Limb (tissue), 2 donors: Measurements from ENCODE around the gene ATP8A2.
"Not testable (repeated sequence)": the region's sequence is repeated elsewhere in the genome, so short reads cannot be mapped to it uniquely, and the experiment has no call there.

Experiments used
- DNase-seq, 2 donors: peaks; one replicate each; pipeline ENCODE4 v3.0.0-alpha.2; 2016; ENCODE audit errors: extremely low spot score in 2 of 2

Gene ATP8A2

DNA sequence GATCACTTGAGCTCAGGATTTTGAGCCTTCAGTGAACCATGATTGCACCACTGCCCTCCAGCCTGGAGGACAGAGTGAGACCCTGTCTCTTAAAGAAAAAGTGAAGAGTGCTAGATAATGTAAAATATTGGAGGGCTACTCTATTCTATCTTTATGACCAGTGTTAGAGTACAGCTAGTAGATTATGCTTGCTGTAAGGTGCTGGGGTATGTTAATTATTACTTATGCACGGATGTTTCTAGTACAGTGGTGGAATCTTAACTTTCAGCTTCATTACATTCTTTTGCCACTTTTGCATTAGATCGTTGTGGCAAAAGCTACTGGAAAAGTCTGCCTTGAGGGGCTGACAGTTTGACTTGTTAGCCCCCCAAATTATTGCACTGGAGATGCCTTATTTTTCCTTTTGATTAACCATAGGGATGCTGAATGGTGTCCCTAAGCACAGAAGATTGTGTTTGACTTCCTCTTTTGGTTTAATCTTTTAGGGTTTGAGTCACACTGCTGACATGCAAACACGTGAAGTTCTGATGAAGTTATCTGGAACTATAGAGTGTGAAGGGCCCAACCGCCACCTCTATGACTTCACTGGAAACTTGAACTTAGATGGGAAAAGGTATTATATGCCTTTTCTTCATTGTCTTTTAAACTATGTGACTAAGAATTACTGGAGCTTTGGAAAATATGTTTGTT is 169.8 kb downstream of the ATP8A2 start:
- no peak for DNase-seq

DNA sequence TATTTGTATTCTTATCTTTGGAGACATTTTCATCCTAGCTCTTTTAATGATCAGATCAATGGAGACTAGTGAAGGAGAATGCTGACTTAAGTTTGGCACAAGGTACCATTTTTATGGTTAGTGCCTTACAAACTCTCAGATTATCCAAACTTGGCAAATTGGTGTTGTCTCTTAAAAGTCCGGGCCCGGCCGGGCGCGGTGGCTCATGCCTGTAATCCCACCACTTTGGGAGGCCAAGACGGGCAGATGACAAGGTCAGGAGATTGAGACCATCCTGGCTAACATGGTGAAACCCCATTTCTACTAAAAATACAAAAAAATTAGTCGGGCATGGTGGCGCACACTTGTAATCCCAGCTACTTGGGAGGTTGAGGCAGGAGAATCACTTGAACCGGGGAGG is 177.2 kb downstream of the ATP8A2 start:
- not testable (repeated sequence) for DNase-seq

DNA sequence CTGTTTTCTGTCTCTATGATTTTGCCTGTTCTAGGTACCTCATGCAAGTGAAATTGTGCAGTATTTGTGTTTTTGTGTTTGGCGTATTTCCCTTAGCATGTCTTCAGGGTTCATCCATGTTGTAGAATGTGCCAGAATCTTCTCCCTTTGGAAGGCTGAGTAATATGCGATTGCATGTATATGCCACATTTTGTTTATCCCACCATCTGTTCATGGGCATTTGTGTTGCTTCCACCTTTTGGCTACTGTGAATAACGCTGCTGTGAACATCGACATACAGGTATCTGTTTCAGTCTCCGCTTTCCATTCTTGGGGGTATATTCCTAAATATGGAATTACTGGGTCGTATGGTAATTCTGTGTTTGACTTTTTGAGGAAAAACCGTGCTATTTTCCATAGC is 190.0 kb downstream of the ATP8A2 start:
- DNase-seq, result no peak

DNA sequence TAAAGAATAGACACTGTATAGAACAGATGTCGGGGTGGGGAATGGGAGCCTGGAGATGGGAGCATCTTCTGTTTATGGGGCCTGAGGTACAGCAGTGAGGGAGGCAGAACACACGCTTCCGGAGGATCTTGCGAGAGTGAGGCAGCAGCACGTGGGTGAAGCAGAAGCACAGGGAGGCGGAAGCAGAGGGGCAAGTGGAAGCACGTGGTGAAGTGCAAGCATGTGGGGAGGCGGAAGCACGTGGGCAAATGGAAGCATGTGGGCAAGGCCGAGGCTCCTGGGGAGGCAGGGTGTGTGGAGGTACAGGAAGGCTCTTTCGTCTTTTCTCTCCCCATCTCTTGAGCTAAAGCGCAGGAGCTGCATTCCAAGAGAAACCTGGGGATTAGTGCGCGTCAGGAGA is 198.4 kb downstream of the ATP8A2 start:
- no peak for DNase-seq

DNA sequence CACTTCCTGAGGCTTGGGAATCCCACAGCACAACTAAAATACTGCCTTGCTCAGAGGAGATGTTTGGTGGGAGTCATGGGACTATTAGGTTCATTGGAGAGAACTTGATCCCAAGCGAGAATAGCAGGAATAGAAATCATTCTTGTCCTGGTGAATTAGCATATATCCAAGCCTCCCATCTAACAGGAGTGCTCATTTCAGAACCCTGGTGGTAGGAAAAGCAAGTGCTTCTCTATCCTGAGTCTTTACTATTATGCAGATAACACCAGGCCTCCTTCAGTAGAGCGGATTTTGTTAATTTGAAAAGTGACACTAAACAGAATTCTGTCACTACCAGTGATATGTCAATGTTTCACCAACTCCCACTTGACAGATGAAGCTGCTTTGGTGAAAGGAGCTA is 199.5 kb downstream of the ATP8A2 start:
- DNase-seq, result no peak

DNA sequence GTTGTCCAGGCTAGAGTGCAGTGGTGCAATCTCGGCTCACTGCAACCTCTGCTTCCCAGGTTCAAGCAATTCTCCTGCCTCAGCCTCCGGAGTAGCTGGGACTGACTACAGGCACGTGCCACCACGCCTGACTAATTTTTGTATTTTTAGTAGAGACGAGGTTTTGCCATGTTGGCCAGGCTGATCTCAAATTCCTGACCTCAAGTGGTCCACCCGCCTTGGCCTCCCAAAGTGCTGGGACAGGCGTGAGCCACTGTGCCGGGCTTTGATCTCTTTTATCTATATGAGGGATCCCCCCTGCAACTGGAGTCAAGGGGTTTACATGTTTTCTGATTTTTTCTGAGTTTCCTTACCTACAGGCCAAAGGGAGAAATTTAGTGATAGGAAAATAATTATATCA is 200.4 kb downstream of the ATP8A2 start:
- DNase-seq, result not testable (repeated sequence)

DNA sequence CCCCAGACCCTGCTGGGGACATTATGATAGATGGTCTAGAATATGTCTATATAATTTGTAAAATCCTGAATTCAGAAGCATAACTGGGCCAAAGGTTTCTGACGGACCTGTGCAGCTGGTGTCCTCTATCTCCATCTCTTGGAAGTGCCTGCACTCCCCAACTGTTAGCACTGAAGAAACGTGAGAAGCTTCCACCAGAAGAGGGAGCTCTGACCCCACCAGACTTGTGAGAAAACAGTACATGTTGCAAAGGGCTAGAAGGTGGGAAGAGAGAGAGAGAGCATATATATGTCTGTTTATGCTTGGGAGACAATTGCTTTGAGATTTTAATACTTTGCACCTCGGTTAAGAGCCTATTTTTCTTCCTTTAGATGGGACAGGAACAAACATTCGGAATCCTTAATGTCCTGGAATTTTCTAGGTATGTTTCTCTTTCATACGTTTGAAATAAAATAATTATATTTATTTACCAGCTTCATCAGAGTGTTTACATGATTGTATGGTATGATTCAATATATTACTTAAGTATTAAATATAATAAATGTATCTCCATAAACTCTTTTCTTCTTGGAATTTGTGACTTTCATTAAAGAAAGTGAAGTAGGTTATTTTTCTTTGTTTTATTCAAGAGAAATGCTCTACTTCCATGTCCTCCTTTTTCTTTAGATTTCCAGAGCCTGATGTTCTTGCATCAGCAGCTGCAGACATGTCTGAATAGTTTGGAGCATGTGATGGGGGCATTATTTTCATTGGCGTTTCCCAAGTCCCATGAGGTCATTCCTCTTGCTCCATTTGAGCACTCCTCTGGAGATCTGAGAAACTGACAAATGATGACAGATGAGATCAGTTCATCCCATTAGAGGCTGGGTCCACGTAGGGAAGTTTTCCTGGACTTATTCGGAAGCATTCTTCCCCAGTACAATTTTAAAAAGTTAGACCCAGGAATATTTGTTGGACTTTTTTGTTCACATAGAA is 202.9 kb downstream of the ATP8A2 start:
- peak; percentile 92 to 94 for DNase-seq

DNA sequence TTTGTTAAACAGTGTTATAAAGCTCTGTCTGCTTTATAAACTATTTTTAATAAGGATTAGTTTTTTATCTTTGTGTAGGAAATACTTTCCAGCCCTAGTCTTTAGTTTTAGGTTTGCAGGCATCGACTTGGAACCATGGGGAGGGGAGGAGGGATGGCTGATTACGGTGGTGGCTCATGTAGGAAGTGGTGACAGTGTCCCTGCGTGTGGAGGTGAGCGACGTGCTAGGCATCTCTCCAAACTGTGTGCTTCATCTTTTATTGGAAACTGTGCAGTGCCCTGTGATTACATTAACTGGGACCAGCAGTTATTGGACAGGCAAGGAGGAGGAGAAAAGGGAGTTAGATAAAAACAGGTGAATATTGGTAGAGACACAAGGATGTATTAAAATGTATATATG is 203.8 kb downstream of the ATP8A2 start:
- no peak for DNase-seq

DNA sequence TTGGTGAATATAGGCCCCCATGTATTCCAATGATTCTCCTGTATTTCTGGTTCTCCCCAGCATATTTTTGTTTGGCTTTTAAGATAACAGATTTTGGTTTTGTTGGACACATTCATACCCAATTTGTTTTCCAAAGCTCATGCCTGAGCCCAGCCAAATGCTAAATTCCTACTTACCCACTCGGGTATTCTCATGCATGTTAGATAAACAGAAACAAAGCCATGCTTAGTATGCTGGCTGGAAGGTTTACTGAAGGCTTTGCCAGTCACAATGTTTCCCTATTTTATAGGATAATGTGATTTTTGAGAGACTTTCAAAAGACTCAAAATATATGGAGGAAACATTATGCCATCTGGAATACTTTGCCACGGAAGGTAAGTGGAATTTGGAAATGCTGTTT is 206.8 kb downstream of the ATP8A2 start:
- DNase-seq, result no peak

DNA sequence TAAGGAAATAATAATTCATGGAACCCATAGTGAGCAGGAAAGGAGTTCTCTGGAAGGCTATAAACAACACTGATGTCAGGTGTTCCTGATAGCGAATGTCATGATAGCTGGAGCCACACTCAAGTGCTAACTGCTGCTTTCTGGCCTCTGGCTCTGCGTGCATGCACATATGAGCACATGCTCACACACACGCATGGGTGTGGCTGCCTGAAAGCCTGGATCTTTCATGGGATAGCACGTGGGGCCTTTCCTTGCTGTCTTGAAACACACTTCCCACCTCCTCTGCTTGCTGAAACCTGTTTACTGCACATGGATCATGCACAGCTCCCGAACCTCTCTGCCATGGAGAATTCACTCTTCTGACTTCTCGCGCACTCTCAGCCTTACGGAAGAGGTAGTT is 207.4 kb downstream of the ATP8A2 start:
- no peak for DNase-seq

DNA sequence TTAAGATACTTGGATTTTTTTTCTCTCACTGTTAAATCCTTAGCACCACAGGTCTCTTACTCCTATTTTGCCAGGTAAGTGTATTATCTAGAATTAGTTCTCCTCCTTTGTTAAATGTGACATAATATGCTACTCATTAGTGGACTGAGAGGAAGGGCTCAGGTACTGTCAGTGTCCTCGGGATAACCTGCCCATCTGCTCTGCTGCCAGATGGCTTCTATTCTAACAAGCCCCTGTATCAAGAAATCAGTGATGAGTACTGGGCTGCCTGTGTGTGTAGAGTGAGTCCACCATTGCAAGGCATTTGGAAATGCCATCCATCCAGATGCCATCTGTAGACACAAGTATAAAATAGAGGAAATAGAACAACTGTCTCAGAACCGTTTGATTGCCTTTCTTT is 209.6 kb downstream of the ATP8A2 start:
- no peak for DNase-seq

DNA sequence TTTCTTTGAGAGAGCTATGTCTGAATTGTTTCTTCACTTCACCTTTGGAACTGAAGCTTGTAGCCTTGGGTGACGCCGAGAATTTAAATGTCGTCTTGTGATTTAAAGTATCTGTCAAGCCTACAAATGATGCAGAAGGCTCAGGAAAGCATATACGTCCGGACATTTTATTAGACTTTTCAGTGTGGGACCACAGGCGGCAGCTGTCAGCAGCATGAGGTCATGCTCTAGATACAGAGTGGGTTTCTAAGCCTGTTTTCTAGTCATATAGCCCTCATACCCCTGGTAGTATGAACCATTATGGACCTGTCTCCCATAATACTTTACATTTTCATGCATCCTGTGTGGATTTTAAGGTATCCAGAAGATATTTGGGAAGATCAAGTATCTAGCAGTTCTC is 212.3 kb downstream of the ATP8A2 start:
- DNase-seq, result no peak

DNA sequence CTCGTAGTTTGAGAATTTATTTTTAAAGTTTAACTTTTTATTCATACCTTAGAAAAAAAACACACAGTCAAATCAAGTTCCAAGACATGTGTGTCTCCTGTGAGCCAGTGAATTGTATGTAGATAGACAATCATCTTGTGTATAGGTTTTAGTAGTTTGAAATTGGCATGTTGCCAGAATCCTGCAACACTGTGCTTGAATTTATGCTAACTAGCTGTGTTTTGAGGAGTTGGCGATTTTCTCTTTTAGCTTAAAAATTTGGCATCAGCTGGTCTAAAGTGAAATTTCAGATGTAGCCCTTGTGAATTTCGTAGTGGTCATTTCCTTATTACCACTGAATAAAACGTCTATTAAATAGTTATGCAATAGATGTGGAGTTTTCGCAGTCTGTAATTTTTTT is 213.2 kb downstream of the ATP8A2 start:
- peak in 1 of 2 donors; percentile 36 for DNase-seq

DNA sequence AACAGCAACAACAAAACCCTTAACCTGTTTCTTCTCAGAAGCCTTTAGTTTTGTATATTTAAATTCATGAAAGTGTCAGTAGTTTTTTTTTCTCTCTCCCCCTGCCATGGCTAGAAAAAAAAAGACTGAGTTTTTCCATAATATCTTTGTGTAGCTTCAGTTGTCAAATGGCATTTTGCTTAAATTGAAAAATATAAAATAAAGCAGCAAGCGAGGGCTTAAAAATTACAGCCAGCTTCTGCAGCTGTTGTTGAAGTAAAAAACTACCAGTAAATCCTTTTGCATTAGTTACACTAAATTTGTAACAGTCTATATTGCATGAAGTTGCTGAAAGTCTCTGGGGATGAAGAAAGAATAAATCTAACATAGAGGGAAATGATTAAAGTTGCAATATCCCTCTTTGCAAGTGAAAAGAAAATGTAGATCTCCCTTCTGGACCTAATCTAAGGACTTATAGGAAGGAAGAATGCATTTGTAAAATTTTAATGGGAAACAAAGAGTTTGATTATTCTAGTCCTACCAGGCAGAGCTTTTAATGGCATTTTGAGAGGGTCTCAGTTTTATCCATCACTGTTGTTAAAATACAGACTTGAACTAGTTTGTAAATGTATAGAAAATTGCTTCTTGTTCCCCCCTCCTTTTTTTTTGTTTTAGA is 215.7 kb downstream of the ATP8A2 start:
- DNase-seq, result peak in 1 of 2 donors; percentile 57

DNA sequence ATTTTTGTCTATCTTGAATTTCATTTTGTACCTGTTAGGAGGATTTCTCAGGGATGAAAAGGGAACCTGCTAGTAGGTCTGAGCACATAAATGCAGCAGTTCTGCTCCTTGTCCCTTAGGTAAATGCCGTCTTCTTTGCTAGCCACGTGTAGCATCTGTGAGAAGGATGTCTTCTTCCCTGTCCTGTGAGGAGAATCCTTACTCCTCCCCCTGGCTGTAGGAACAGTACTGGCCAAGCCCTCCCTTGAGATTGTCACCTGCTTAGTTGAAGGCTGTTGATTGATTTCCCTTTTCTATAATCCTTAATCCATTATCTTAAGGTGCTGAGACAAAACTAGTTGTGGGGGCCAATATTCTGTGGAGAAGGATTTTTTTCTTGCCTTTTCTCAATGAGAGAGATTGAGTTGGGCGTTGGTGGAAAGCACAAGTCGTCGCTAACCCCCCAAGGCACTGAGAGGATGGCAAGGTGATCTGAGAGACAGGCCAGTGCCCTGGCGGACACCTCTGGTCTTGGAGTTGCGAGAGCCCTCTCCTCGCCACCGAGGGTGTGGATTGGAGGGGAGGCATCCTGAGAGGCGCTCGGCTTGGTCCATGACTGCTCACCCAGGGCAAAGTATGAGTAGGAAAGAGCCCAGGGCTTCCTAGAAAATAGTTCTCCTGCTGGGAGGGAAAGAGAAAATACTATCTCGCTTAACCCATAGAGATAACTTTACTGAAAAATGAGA is 216.7 kb downstream of the ATP8A2 start:
- no peak for DNase-seq

DNA sequence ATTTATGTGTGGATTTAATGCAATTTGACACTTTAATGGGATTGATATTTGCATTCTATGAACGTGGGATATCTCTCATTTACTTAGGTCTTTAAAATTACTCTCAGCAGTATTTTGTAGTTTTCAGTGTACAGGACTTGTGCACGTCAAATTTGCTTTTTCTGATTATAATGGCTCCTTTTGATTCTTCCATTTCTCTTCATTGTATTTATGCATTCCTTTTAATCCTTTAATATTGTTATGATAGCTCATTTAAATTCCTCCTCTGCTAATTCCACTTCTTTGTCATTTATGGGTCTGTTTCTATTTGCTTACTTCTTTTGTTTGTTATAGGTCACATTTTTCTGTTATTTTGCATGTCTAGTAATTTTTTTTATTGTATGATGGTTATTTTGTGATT is 226.6 kb downstream of the ATP8A2 start:
- DNase-seq, result no peak

DNA sequence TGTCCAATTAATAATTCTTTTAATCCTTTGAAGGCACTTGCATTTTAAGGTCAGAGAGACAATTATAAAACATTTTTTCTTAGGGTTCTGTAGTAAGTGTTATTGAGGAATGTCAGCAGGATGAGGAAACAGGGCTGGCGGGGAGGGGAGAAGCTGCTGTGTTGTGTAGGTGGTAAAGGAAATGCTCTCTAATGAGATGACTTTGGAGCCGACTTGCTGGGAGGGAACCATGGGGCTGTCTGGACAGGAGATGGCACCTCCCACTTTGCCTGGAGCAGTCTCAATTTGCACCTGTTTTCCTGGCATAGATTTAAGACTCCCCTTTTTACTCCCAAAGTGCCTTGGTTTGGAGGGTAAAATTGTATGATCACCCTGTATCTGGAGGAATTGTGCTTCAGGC is 230.4 kb downstream of the ATP8A2 start:
- DNase-seq, result no peak

DNA sequence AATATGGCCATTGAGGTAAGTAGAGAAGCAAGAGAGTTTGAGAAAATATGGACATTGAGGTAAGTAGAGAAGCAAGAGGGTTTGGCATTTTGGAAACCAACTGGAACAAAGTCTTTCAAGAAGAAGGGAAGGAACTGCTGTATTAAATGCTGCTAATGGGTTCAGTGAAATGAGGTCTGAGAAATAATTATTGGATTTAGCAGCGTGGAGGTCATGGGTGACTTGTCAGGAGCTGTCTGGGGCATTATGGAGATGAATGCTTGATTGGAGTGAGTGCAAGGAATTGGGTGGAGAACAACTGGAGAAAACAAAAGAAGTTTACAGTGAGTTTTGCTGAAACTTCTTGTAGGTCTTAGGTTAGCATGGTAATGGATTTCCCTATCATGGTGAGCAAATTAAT is 232.3 kb downstream of the ATP8A2 start:
- no peak for DNase-seq

DNA sequence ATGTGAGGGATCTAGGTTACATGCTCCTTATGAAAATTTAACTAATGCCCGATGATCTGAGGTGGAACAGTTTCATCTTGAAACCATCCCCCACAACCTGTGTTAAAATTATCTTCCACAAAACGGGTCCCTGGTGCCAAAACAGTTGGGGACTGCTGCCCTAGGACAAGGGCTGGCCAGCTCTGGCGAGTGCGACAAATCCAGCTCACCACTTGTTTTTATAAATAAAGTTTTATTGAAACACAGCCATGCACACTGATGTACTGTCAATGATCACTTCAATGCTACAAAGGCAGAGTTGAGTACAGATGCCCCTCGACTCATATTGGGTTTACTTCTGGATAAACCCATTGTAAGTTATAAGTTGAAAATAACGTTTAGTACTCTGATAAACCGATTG is 235.3 kb downstream of the ATP8A2 start:
- no peak for DNase-seq

DNA sequence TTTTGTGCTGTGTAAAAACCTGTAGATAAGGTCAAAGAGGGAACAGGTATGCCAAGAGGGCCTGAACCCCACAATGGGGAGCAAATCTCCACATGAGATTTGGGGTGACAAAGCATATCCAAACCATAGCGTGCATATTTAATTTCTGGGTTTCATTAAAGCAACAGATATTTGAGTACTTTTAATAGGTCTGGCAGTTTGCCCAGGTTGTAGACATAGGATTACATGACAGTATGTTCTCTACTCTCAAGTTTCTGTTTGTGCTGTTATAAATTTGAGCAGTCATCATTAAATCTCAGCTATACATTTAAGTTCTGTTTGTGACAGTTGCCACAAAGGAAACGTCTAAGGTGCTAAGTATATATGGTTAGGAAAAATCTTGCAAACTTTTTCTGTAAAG is 236.4 kb downstream of the ATP8A2 start:
- no peak for DNase-seq

DNA sequence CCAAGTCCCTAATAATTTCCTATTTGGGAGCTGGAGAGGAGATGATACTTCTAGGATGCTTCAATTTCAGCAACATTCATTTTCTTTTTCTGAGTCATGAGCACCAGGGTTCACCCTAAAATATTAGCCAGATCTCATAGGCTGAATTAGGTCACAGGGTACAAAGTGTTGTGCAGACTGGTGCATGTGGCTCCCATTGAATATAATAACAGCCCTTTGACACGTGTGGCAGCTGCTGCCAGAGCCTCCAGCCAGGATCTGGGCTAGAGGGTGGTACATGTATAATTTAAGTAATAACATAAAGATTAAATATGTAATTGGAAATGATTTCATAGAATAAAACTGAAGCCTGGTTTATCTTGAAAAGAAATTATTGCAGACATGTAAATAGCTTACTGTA is 244.9 kb downstream of the ATP8A2 start:
- no peak for DNase-seq

DNA sequence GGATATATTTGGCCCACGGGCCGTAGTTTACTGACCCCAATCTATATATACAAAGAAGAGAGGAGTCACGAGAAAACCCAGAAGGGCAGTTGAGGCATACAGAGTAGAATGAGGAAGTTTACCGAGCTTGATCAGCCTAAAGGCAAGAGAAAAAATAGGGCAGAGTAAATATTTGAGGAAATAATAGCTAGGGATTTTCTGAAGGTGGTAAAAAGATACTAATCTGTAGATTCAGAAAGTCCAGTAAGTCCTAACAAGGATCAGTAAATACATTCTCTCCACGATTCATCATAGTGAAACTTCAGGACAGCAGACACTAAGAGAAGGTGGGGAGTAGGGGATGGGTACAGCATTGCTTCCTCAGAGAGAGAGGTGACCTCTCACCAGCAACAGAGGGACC is 248.1 kb downstream of the ATP8A2 start:
- DNase-seq, result no peak
